GM19023 (cell line): ENCODE data around the gene APBB1IP.
"Not testable (repeated sequence)": the region's sequence is repeated elsewhere in the genome, so short reads cannot be mapped to it uniquely, and the experiment has no call there.

Source experiments
- ATAC-seq: cut with Tn5 transposase; IDR thresholded peaks from one replicate; pipeline ENCODE4 v1.9.1; 2021; ENCODE audit warnings: mild to moderate bottlenecking, moderate library complexity; ENCODE audit not compliant: unreplicated experiment

Gene APBB1IP

GRCh38 chr10:26437637-26438461, at the start of gene APBB1IP:
Gene APBB1IP (plus strand): TSS chr10:26438341. CDS start chr10:26492327, 53,986 bp downstream.
- peak; percentile 62 for ATAC-seq

DNA sequence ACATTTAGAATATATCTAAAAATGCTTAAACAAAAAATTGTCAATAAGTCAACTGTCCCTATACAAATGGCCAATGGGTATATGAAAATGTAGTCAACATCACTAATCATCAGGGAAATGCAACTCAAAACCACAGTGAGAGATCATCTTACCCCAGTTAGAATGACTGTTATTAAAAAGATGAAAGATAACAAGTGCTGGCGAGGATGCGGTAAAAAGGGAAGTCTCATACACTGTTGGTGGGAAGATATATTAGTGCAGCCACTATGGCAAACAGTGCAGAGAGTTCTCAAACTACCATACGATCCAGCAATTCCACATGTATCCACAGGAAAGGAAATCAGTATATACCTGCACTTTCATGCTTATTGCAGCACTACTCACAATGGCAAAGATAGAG, 48.6 kb upstream of the APBB1IP start:
- ATAC-seq: no peak

DNA sequence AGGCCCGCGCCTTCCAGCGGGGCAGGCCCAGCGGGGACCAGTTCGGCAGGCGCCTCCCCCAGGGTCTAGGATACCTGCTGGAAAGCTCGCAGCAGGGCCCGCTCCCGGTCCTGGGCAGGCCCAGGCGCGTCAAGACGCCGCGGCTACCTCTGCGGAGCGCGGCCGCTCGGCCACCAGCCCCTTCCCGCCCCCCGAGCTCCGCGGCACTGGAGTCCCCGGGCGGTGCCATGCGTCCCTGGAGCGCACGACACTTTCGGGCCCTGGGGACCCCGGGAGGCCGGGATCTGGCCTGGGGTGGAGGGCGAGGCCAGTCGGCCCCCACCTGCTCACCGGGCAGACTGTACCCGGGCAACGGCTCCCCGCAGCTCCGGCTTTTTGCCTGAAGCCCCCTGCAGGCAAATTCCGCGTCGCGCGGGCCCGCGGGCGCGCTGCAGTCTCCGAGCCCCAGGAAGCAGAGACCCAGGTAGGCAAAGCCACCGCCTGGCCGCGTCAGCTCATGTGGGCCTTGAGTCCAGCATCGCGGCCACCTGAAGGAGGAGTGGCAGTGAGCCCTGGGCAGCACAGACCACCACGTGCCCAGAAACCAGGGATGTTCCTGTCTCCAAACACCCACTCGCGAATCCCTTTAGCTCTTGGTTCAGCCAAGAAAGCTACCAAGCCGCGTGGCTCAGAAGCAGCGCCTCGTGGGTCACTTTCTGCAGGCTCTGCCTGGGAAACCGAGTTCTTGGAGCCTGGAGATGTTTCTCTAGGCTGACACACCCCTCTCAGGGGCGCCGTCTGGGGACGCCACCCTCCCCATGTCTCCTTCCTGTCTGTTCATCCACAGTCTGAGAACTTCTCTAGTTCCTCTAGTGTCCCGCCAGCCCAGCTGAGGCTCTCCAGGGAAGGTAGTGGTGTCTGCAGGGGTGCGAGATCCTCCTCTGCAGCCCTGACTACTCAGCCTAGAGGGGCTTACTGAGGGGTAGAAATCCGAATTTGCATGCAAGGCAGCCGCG, 46.1 kb upstream of the APBB1IP start:
- no peak for ATAC-seq

DNA sequence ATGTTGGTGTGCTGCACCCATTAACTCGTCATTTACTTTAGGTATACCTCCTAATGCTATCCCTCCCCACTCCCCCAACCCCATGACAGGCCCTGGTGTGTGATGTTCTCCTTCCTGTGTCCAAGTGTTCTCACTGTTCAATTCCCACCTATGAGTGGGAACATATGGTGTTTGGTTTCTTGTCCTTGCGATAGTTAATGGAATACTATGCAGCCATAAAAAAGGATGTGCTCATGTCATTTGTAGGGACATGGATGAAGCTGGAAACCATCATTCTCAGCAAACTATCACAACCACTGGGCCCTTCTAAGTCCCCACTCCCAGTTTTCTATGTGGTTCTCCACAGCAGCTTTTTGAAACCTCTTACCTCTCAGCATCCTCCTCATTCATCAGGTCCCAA, 39.8 kb upstream of the APBB1IP start:
- not testable (repeated sequence) for ATAC-seq

- ATAC-seq: no peak
These were observed 30.7 kb upstream of the APBB1IP start for GRCh38 chr10:26407406-26407969.

DNA sequence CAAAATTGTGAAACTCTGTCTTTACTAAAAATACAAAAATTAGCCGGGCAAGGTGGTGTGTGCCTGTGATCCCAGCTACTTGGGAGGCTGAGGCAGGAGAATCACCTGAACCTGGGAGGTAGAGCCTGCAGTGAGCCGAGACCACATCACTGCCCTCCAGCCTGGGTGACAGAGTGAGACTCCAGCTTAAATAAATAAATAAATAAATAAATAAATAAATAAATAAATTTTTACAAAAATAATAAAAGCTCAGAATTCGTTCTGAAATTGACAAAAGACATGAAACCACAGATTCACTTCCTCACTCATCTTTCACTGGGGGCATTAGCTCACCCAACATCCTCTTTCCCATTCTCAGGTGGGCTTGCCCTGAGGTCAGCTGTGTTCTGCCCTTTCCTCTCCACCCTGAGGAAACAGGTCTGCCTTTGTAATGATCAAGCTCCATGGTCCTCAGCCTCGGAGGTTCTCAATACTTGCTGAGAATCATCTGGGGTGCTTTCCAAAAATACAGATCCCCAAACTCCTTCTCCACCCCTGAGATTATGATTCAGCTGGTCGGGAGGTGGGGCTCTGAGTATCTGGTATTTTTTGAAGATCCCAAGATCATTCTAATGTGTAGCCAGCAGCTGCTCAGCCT, 29.2 kb upstream of the APBB1IP start:
- no peak for ATAC-seq

GRCh38 chr10:26410356-26410755, 27.8 kb upstream of the APBB1IP start:
- ATAC-seq: no peak

- no peak for ATAC-seq
These were observed 25.2 kb upstream of the APBB1IP start for GRCh38 chr10:26412932-26413331.

DNA sequence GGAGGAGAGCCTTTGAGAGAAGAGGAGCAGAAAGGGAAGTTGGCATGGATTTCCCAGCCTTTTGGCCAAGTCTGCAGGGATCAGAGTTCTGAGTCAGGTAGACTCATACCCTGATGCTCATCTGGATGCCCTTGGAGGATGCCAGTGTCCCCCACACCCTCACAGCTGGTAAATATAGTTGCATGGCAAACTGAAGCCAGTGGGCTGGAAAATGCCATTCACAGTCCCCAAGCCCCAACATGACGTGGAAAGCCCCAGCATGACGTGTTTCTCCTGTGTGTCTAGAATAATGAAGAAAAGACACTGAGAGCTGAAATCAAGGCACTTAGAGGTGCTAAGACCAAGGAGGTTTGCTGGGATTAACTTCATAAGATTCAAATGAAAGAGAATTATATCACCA, 24.8 kb upstream of the APBB1IP start:
- ATAC-seq: no peak

GRCh38 chr10:26417136-26417535, 21.0 kb upstream of the APBB1IP start:
- ATAC-seq: no peak

DNA sequence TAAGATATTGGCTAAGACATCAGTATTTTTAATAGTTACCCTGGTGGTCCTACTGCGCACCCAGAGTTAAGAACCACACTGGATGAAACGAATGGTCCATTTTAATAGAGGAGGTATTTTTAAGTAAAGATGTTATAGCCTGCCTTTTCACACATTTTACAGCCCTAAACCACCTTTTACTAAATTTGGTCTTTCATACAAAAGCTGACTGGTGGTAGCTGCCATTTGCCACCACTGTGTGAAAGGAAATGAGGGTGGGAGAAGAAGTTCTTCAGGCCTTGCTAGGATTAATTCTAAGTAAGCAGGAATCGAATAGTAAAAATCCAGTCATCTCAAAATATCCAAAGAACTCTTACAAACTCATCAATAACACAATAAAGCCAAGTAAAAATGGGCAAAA, 15.2 kb upstream of the APBB1IP start:
- ATAC-seq: no peak

DNA sequence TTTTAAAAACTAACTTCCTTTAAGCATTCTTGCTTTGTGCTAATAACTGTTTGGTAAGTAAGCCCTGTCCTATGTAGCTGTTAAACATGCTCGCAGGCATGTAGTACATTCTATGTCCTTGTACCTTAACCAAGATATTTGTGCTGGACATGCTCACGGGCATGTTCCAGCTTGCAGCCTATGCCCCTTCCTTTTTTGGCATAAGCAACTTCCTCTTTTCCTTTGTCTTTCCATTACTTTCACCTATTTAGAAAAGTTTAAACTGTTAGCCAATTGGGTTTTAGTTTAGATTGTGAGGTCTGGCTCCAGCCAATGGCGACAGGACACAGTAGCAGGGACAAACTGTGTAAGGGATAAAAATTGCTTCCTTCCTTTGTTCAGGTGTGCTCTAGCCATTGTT, 14.4 kb upstream of the APBB1IP start:
- no peak for ATAC-seq

DNA sequence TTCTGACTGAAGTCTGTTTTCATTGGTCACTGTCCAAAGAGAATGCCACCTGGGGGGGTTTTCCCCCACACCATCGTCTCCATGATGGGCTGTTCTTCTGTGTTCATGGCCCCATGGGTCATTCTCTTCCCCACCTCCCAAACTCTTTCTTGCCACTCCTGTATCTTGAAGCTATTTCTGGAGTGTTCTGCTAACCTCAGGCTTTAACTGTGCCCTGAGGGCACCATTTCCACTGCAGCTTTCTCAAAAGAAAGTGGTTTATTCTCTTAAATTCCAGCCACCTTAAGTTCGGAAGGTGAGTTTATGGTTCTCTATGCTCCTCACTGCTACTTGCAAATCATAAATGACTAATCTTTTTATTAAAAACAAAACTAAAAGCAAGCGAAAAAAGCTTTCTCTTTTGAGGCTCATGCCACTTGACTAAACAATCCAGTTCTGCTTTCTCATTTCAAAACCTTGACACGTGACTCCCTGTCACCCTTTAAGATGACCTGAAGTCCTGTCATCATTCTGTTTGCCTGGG, 7.4 kb upstream of the APBB1IP start:
- peak; percentile 83 for ATAC-seq

DNA sequence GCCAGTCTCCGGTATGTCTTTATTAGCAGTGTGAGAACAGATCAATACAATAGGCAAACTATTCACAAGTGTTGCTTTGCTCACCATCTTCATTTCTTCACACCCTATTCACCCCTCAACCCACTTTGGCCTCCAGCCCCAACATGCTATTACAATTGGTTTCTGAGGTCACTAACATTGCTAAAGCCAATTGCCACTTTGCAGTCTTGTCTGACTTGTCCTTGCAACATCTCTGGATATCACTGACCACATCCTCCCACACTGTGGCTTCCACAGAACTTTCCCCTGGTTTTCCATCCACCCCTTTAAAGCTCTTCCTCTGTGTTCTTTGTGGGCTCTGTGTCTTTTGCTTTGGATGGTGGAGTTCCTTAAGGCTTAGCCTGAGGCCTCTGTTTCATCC, 5.2 kb upstream of the APBB1IP start:
- ATAC-seq: no peak

DNA sequence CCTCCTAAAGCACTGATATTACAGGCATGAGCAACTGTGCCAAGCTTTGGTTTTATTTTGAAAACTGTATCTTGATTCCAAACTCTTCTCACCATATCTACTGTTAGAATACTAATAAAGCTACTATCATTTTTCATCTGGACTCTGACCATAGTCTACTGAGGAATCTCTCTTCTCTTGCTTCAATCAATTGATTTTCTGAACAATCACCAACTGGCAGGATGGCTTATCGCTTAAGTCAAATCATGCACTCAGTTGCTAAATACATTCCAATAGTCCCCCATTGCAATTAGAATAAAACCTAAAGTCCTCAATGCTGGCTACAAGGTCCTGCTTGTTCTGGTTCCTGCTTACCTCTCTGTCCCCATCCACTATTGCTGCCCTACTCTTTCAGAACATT, 2.3 kb upstream of the APBB1IP start:
- ATAC-seq: no peak

- ATAC-seq: no peak
These were observed 1.3 kb upstream of the APBB1IP start for GRCh38 chr10:26436848-26437247.

- peak; percentile 63 for ATAC-seq
These were observed 597 bp downstream of the APBB1IP start for GRCh38 chr10:26438534-26439341.

DNA sequence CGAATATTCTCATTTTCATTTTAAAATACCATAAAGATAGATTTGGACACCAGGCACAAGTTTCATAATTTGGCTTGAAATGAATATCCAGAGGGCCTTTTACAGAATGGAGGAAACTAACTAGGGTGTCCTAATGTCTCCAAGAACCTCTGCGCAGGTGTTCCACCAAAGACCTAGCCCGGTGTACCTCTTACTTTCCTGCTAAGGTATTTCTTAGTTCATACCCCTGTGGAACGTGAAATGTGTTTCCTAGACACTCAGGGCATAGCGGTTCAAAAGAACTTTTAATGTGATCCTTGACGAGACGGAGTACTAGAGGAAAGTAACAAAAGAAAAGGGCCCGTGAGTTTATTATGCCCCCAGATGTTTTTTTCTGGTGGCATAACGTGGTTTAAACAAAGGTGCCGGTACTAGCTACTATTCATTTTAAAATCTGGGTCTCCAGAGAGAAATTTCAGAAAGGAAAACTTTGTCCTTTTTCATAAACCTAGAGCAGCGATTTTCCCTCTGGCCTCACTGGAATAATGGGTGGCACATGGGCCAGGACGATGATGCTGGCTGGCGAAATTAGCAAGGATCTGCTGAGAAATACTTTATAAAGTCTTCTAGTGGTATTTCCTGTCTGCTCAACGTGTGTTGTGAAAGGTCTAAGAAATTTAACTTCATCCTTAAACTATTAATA, 1.4 kb downstream of the APBB1IP start:
- no peak for ATAC-seq

GRCh38 chr10:26440088-26440470, 1.9 kb downstream of the APBB1IP start:
- no peak for ATAC-seq
